Measurements from ENCODE around the gene SUPT3H.
"Not testable (repeated sequence)": the region's sequence is repeated elsewhere in the genome, so short reads cannot be mapped to it uniquely, and the experiment has no call there.

SUPT3H gene

GRCh38 chr6:44914141-44914540, 463.6 kb downstream of the SUPT3H start:
- in situ Hi-C loops (cut with MboI; ENCODE audit: low sequenced_read_pairs) = no loop called here
- Histone ChIP-seq H3K36me3 (replicated peaks) (no peaks in the 10 kb centered on the region), H3K27me3 (ENCODE audit: low read depth) (no peaks in the 10 kb centered on the region), H3K4me1 (no peaks in the 10 kb centered on the region), H3K9me3 (no peaks in the 10 kb centered on the region), H3K4me3 (no peak overlapping the region)
- DNase-seq (ENCODE audit: low spot score in 2 of 2) = no peak

- in situ Hi-C loops (cut with MboI; ENCODE audit: low sequenced_read_pairs) = no loop called here
- Histone ChIP-seq H3K36me3 (replicated peaks) (no peaks in the 10 kb centered on the region), H3K4me1 (no peaks in the 10 kb centered on the region), H3K9me3 (no peaks in the 10 kb centered on the region), H3K4me3 (no peak overlapping the region), H3K27me3 (ENCODE audit: low read depth) (no peaks in the 10 kb centered on the region)
- no peak for DNase-seq (ENCODE audit: low spot score in 2 of 2)
These were observed 471.0 kb downstream of the SUPT3H start for GRCh38 chr6:44906761-44907160.

GRCh38 chr6:44900358-44900757, 477.4 kb downstream of the SUPT3H start:
- peak in 1 of 2 experiments; percentile 9 for DNase-seq (ENCODE audit: low spot score in 2 of 2)
- in situ Hi-C loops (cut with MboI; ENCODE audit: low sequenced_read_pairs); H3K27me3 ChIP-seq (ENCODE audit: low read depth); H3K4me1 ChIP-seq; H3K9me3 ChIP-seq; H3K4me3 ChIP-seq; H3K36me3 ChIP-seq (replicated peaks): not testable (repeated sequence)

GRCh38 chr6:44898296-44898930, 479.3 kb downstream of the SUPT3H start:
- in situ Hi-C loops (cut with MboI; ENCODE audit: low sequenced_read_pairs) = no loop called here
- Histone ChIP-seq H3K36me3 (replicated peaks) (no peaks in the 10 kb centered on the region), H3K9me3 (no peaks in the 10 kb centered on the region; the same call in 1 of the 2 replicates), H3K4me3 (no peak overlapping the region), H3K4me1 (no peaks in the 10 kb centered on the region), H3K27me3 (ENCODE audit: low read depth) (no peaks in the 10 kb centered on the region)
- DNase-seq (ENCODE audit: low spot score in 2 of 2) = no peak

GRCh38 chr6:44897316-44897715, 480.4 kb downstream of the SUPT3H start:
- H3K36me3 ChIP-seq (replicated peaks) = no peaks in the 10 kb centered on the region
- no peak for DNase-seq (ENCODE audit: low spot score in 2 of 2)
- no peaks in the 10 kb centered on the region; the same call in 1 of the 2 replicates for H3K9me3 ChIP-seq
- no peaks in the 10 kb centered on the region for H3K27me3 ChIP-seq (ENCODE audit: low read depth)
- in situ Hi-C loops (cut with MboI; ENCODE audit: low sequenced_read_pairs) = no loop called here
- no peak overlapping the region for H3K4me3 ChIP-seq
- no peaks in the 10 kb centered on the region for H3K4me1 ChIP-seq

GRCh38 chr6:44896701-44897100, 481.0 kb downstream of the SUPT3H start:
- Histone ChIP-seq H3K27me3 (ENCODE audit: low read depth) (no peaks in the 10 kb centered on the region), H3K9me3 (no peaks in the 10 kb centered on the region; the same call in 1 of the 2 replicates), H3K36me3 (replicated peaks) (no peaks in the 10 kb centered on the region), H3K4me3 (no peak overlapping the region), H3K4me1 (no peaks in the 10 kb centered on the region)
- DNase-seq (ENCODE audit: low spot score in 2 of 2) = no peak
- in situ Hi-C loops (cut with MboI; ENCODE audit: low sequenced_read_pairs) = no loop called here

GRCh38 chr6:44892579-44892978, 485.2 kb downstream of the SUPT3H start:
- Histone ChIP-seq H3K27me3 (ENCODE audit: low read depth) (no peaks in the 10 kb centered on the region), H3K4me3 (no peak overlapping the region), H3K36me3 (replicated peaks) (no peaks in the 10 kb centered on the region), H3K4me1 (no peaks in the 10 kb centered on the region), H3K9me3 (no peaks in the 10 kb centered on the region; the same call in 1 of the 2 replicates)
- in situ Hi-C loops (cut with MboI; ENCODE audit: low sequenced_read_pairs) = no loop called here
- no peak for DNase-seq (ENCODE audit: low spot score in 2 of 2)

GRCh38 chr6:44879071-44879470, 498.7 kb downstream of the SUPT3H start:
- H3K4me3 ChIP-seq; H3K4me1 ChIP-seq; H3K27me3 ChIP-seq (ENCODE audit: low read depth); DNase-seq (ENCODE audit: low spot score in 2 of 2); in situ Hi-C loops (cut with MboI; ENCODE audit: low sequenced_read_pairs); H3K36me3 ChIP-seq (replicated peaks); H3K9me3 ChIP-seq: not testable (repeated sequence)

- H3K36me3 ChIP-seq (replicated peaks); H3K9me3 ChIP-seq; H3K27me3 ChIP-seq (ENCODE audit: low read depth); H3K4me1 ChIP-seq; DNase-seq (ENCODE audit: low spot score in 2 of 2); H3K4me3 ChIP-seq; in situ Hi-C loops (cut with MboI; ENCODE audit: low sequenced_read_pairs): not testable (repeated sequence)
These were observed 501.1 kb downstream of the SUPT3H start for GRCh38 chr6:44876638-44877037.

- no peaks in the 10 kb centered on the region for H3K36me3 ChIP-seq (replicated peaks)
- in situ Hi-C loops (cut with MboI; ENCODE audit: low sequenced_read_pairs) = no loop called here
- no peaks in the 10 kb centered on the region for H3K4me1 ChIP-seq
- no peaks in the 10 kb centered on the region for H3K27me3 ChIP-seq (ENCODE audit: low read depth)
- H3K4me3 ChIP-seq = no peak overlapping the region
- H3K9me3 ChIP-seq = no peaks in the 10 kb centered on the region; the same call in 1 of the 2 replicates
- no peak for DNase-seq (ENCODE audit: low spot score in 2 of 2)
These were observed 508.3 kb downstream of the SUPT3H start for GRCh38 chr6:44869321-44869897.

GRCh38 chr6:44868910-44869309, 508.8 kb downstream of the SUPT3H start:
- DNase-seq (ENCODE audit: low spot score in 2 of 2) = no peak
- H3K4me1 ChIP-seq = no peaks in the 10 kb centered on the region
- in situ Hi-C loops (cut with MboI; ENCODE audit: low sequenced_read_pairs) = no loop called here
- no peak overlapping the region for H3K4me3 ChIP-seq
- H3K9me3 ChIP-seq = no peaks in the 10 kb centered on the region; the same call in 1 of the 2 replicates
- no peaks in the 10 kb centered on the region for H3K27me3 ChIP-seq (ENCODE audit: low read depth)
- no peaks in the 10 kb centered on the region for H3K36me3 ChIP-seq (replicated peaks)

- DNase-seq (ENCODE audit: low spot score in 2 of 2) = no peak
- Histone ChIP-seq H3K36me3 (replicated peaks) (no peaks in the 10 kb centered on the region), H3K9me3 (no peaks in the 10 kb centered on the region; the same call in 1 of the 2 replicates), H3K4me1 (no peaks in the 10 kb centered on the region), H3K27me3 (ENCODE audit: low read depth) (no peaks in the 10 kb centered on the region), H3K4me3 (no peak overlapping the region)
- in situ Hi-C loops (cut with MboI; ENCODE audit: low sequenced_read_pairs) = no loop called here
These were observed 509.4 kb downstream of the SUPT3H start for GRCh38 chr6:44868335-44868668.

- H3K9me3 ChIP-seq = no peaks in the 10 kb centered on the region; the same call in 1 of the 2 replicates
- DNase-seq (ENCODE audit: low spot score in 2 of 2) = no peak
- in situ Hi-C loops (cut with MboI; ENCODE audit: low sequenced_read_pairs) = no loop called here
- no peak overlapping the region for H3K4me3 ChIP-seq
- no peaks in the 10 kb centered on the region for H3K4me1 ChIP-seq
- H3K36me3 ChIP-seq (replicated peaks) = no peaks in the 10 kb centered on the region
- no peaks in the 10 kb centered on the region for H3K27me3 ChIP-seq (ENCODE audit: low read depth)
These were observed 510.0 kb downstream of the SUPT3H start for GRCh38 chr6:44867571-44868334.

- H3K9me3 ChIP-seq; H3K4me1 ChIP-seq; DNase-seq (ENCODE audit: low spot score in 2 of 2); H3K36me3 ChIP-seq (replicated peaks); H3K27me3 ChIP-seq (ENCODE audit: low read depth); H3K4me3 ChIP-seq; in situ Hi-C loops (cut with MboI; ENCODE audit: low sequenced_read_pairs): not testable (repeated sequence)
These were observed 512.5 kb downstream of the SUPT3H start for GRCh38 chr6:44865184-44865583.
